Hematopoietic multipotent progenitor cell (in vitro differentiated cells): ENCODE results near the gene CHRNA4. TPM values are rescaled to one million over a fixed set of nuclear protein-coding genes. Genes with fewer than 3 reads are reported as not detected.
"Not testable (repeated sequence)": the region's sequence is repeated elsewhere in the genome, so short reads cannot be mapped to it uniquely, and the experiment has no call there.

Experiments
- DNase-seq, 3 donors: peaks; one replicate each; pipeline ENCODE4 v3.0.0-alpha.2; 2011 to 2015; ENCODE audit warnings: low read depth in 2 of 3, low spot score in 2 of 3
- total RNA-seq: library from RNA; depleted of rRNA; stranded (reverse); fragments of >200 nt; gene quantifications from one replicate; pipeline ENCODE4 v1.2.3, GENCODE V29; 2012

CHRNA4 gene
- total RNA-seq, 1 donor: not detected

DNA sequence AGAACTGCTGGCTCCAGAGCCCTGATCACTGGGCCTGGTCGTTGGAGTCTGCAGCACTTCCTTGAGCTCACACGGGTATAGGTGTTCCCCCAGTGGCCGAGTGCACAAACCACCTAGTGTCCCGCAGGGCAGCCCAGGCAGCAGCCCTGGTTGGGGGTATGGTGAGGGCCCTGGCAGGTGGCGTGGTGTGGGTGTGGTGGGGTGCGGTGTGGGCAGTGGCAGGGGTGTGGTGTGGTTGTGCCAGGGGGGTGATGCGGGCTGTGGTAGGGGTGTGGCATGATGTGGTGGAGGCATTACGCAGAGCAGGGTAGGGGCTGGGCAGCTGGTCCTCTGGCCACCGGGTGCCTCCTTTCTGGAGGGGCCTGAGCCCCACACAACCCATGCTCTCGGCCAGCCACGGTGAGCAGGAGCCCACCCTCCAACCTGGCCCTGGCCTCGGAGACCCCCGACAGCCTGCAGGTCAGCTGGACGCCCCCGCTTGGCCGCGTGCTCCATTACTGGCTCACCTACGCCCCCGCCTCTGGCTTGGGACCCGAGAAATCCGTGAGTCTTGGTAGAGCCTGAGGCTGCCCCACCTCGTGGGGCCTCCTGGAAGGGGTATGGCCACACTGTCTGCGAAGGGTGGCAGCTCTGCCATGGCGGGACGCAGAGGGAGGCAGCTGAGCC is 47.7 kb downstream of the CHRNA4 start:
- no peak for DNase-seq

DNA sequence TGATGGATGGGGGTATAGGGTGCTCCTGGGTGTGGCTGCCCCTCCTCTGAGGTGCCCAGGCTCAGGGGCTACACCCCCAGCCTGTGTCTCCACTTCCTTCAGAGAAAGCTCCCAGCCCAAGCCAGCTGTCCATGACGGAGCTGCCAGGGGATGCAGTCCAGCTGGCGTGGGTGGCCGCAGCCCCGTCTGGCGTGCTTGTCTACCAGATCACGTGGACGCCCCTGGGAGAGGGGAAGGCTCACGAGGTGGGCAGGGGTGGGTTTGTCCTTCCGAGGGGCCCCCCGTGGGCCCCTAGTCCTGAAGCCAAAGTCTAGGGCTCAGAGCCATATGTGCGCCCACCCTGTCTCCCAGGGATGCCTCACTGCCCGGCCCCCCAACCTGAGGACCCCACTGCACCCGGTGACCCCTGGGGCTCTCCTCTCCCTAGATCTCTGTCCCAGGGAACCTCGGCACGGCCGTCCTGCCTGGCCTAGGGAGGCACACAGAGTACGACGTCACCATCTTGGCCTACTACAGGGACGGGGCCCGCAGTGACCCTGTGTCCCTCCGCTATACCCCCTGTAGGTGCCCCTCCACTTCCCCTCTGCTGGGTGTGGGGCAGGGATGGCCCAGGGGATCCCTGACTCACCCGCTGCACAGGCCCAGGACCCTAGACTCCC is 48.3 kb downstream of the CHRNA4 start:
- DNase-seq: no peak

DNA sequence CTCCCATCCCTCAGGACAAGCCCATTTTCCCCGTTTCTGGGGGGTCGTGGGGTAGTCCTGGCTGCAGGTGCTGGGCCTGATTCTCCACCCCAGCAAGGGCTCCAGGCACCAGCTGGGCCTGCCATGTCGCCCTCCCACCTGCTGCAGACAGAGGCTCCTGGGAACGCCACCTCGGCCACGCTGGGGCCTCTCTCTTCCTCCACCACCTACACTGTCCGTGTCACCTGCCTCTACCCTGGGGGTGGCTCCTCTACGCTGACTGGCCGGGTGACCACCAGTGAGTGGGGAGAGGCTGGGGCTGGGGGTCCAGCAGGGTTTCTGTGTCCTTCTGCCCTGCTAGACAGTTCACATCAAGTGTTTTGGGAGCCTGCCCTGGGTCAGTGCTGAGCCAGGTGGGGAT is 48.9 kb downstream of the CHRNA4 start:
- DNase-seq: no peak

DNA sequence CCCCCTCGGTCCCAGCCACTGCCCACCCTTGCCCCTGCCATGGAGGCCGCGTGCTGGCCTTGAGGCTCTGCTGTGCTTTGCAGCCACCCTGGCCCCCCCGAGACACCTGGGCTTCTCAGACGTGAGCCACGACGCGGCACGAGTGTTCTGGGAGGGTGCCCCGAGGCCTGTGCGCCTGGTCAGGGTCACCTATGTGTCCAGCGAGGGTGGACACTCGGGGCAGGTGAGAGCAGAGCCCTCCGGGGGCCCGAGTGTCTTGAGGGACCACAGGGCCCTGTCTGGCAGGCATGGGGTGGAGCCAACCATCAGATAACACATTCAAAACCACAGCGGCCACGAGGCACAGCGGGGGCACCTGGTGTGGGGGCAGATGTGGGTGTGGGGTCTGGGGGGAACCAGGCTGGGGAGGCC is 49.3 kb downstream of the CHRNA4 start:
- no peak for DNase-seq

DNA sequence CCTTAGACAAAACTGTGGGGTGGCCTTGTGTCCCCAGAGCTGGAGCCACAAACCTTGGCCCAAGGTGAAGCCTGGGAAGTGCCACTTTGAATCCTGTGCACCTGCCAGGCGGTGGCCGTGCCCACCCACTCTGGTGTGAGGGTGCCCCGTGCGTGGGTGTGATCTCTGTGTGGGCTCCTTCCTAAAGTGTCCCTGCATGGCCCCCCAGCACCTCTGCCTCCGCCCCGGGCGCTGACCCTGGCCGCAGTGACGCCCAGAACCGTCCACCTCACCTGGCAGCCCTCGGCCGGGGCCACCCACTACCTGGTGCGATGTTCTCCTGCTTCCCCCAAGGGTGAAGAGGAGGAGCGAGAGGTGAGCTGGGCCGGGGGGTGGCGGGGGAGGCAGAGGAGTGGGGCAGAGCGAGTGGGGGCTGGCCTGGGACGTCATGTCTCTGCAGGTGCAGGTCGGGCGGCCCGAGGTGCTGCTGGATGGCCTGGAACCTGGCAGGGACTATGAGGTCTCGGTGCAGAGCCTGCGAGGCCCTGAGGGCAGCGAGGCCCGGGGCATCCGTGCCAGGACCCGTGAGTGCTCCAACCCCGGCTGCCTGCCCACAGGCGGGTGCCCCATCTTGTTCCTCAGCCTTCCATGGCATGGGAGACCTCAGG is 49.8 kb downstream of the CHRNA4 start:
- no peak for DNase-seq

DNA sequence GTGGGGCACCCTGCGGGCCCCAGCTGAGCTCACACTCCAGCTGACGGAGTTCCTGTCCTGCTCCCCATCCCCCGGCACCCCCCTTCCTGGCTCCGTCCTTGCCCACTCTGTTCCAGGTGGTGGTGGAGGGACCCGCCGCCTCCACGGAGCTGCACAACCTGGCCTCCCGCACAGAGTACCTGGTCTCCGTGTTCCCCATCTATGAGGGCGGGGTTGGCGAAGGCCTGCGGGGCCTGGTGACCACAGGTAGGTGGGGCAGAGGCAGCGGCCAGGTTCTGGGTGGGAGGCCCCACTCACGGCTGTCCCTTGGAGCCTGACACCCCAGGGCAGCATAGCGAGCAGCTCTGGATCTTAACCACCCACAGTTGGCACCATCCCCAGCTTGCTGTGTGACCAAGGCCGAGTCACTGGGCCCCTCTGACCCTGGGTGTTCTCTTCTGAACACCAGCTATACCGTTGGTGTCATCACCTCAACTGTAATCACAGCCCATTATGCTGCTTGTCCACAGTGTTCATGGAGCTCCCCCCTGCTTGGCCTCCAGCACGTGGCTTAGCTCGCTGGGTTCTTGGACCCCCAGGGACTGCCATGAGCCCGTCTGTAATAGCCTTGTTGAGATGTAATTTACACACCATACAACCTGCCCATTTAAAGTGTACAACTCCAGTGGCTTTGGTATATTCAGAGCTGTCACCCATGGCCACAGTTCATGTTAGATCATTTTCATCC is 50.7 kb downstream of the CHRNA4 start:
- DNase-seq: no peak

DNA sequence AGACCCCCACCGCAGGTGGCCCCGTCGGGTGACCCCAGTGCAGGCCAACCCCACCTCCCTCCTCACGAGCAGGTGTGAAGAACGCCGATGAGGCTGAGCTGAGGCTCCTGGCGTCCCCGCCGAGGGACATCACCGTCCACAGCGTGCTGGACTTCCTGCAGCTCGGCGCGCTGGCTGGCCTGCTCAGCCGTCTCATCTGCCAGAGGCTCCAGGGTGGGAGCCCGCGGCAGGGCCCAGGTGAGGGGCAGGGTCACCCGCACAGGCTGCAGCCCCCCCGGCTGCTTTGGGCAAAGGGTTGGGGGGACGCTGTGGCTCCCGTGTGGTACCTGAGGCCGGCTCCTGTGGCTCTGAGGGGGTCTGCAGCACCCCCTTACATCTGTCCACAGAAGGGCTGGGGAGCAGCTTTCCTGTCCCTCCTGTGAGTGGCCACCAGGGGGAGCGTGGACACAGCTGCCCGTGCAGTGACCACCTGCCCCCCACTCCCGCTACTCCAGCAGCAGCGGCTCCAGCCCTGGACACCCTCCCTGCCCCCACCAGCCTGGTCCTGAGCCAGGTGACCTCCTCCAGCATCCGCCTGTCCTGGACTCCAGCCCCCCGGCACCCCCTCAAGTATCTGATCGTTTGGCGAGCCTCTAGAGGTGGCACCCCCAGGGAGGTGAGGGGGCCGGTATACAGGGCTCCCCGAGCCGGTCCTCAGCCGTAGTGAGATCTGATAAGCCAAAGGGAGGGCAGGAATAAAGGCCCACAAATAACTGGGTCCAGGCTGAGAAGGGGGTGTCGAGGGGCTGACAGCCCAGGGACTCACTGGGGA is 51.7 kb downstream of the CHRNA4 start:
- DNase-seq: peak in 2 of 3 donors; percentile 24 to 36

DNA sequence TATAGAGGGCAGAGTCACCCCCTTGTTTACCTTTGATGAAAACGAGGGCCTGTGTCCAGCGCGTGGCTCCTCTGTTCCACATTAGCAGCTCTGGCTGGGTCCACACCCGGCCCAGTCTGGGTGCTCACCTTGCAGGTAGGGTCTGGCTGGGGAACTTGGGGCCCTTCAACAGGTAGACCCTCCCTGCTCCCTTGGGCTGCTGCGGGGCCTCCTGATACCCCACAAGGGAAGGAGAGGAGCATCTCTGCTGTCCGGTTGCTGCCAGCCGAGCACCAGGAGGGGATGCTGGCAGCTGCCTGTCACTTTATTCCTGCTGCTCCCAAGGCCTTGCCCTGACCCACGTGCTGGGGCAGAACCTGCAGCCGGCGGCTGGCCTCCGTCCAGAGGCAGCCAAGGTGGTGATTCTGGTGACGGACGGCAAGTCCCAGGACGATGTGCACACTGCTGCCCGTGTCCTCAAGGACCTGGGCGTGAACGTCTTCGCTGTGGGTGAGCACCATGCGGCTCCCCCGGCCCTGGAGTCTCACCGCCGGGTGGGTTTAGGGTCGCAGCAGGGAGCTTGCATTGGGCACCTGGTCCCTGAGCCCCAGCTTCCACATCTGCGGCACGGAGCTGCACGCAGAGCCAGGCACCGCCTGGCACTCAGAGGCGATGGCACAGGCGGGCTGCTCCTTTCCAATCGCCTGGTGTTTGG is 52.8 kb downstream of the CHRNA4 start:
- DNase-seq: no peak

DNA sequence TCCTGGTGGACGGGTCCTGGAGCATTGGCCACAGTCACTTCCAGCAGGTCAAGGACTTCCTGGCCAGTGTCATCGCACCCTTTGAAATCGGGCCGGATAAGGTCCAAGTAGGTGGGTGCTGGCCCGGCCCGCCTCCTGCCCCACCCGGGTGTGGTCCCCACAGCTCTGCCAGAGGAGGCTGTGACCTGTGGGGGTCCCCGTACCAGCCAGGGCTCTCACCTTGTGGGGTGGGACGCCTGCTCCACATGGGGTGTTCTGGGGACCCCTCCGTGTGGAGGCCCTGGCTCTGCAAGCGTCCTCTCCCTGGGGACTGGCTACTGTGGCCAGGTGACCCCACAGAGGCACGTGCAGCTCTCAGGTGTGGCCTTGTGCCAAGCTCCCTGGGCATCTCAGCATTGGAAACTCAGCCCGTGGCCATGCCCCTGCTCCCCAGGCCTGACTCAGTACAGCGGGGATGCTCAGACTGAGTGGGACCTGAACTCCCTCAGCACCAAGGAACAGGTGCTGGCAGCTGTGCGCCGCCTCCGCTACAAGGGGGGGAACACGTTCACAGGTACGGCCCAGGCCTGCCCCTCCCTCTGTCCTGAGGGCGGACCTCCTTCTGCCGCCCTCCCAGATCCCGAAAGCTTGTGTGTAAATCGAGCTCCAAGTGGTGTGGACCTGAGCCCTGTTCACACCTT is 53.5 kb downstream of the CHRNA4 start:
- DNase-seq: no peak

DNA sequence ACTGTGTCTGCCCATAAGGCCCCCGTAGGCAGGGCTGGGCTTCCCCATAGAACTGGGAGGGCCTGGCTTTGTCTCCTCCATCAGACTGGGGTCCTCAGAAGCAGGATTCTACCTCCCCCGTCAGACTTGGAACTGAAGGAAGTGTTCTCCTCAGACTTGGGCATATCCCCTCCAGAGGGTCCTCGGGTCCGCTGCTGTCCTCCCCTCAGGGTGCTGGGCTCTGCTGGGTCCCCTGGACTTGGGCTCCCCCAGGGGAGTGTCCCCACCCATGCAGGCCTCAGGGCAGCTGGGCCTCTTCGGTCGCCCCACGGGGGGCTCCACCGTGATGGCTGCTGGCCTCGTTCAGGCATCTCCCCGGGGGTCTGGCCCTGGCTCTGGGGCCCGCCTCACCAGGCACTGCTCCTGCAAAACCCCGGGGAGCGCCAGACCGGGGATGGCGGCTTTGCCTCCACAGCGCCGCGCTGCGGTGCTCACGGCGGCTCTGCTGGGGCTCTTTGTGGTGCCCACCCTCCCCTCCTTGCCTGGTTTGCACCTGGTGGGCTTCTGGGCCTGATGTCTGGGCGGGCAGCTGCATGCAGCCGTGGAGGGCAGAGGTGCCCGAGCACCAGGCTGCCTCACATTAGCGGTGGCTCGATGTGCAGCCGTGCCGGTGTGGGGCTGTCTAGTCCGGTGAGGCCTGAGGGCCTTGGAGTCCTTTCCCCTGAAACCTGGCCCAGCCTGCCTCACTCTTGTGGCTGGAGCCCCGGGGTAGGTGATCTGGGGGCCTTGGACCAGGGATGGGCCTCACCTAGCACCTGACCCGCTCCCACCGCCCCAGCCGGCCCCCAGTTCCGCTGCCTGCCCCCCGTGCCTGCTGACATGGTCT is 54.2 kb downstream of the CHRNA4 start:
- DNase-seq: no peak

DNA sequence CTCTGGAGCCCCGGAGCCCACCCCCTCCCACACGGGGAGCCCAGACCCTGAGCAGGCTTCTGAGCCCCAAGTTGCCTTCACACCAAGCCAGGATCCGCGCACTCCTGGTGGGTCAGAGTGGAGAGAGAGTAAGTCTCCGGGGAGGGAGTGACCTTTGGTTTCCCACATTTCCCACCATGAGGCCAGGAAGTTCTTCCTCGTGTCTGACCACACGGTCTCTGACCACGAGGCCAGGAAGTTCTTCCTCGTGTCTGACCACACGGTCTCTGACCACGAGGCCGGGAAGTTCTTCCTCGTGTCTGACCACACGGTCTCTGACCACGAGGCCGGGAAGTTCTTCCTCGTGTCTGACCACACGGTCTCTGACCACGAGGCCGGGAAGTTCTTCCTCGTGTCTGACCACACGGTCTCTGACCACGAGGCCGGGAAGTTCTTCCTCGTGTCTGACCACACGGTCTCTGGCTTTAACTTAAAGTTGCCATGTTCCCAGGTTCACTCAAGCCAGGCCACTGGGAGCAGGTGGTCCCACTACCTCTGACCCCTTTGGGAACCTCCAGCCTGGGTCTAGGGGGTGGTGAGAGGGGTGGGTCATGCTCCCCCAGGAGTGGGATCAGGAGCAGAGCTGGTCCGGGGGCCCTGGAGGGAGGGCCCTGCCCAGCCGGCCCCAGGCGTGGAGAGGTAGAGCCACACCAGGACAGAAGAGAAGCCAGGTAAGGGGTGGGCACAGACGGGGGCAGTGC is 55.0 kb downstream of the CHRNA4 start:
- DNase-seq: not testable (repeated sequence)

DNA sequence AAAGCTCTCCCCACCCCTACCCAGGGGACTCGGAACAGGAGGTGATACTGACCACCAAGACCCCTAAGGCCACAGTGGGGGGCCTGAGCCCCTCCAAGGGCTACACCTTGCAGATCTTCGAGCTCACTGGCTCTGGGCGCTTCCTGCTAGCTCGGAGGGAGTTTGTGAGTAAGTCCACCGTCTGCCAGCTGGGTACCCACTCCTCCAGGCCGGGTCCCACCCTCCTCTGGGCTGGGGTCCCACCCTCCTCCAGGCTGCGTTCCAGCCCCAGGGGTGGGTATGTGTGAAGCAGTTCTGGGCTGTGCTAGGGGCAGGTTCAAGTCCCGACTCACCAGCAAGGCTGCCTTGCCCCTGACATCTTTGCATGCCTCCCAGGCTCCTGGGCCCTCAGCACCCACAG is 55.8 kb downstream of the CHRNA4 start:
- no peak for DNase-seq

DNA sequence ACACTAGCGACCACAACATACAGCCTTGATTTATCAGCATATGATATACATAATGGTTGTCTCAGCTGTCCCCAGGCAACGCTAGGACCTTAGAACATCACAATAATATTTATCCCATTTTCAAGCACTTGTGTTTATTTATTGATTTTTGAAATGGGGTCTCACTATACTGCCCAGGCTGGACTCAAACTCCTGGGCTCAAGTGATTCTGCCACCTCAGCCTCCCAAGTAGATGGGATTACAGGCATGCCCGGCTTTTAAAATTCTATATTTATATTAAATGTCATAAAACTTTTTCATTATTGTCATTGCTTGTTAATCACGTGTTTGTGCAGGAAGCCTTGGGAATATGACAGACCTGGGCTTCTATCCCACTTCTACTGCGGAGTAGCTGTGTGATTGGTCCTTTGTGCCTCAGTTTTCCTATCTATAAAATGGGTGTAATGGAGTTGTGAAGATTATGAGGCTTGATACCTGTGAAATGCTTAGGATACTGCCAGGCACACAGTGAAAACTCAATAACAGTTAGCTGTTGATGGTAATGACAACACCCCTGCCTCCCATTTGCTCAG is 58.0 kb downstream of the CHRNA4 start:
- DNase-seq: no peak

DNA sequence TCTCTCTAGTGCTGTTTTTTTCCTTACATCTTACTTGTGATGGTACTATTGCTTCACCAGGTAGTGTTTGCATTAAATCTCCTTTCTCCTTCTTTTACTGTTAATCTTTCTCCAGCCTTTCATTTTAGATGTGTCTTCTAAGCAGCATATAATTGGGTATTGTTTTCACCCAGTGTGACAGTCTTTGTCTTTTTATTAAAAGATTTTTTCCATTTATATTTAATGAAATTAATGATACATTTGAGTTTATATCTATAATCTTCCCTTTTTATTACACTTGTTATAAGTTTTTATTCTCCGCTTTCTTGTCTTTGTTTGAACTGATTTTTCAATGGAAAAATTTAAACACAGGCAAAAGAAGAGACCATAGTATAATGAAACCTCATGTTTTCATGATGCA is 59.5 kb downstream of the CHRNA4 start:
- DNase-seq: no peak

DNA sequence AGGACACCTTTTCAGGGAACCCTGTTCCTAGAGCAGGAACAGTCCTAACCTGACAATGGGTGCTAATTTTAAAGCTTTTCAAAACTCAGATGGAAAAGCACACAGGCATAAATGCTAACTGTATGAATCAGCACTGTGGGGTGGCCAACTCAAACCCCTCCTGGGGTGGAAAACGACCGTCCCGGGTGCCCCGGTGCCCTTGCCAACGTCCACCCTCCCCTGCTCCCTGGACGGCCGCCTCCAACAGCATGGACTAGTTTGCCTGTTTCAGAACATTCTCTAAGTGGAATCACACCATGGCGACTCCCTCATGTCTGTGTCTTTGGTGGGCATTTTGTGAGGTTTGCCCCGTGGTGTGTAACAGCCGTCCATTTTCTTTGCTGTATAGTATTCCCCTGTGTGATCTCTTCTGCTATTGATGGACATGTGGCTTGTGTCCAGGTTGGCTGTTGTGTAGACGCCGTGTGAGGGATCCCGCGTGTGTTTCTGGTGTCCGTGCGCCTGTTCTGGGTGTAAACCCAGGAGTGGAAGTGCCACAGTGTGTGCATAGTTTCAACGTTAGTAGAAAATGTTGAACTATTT is 62.3 kb downstream of the CHRNA4 start:
- no peak for DNase-seq

DNA sequence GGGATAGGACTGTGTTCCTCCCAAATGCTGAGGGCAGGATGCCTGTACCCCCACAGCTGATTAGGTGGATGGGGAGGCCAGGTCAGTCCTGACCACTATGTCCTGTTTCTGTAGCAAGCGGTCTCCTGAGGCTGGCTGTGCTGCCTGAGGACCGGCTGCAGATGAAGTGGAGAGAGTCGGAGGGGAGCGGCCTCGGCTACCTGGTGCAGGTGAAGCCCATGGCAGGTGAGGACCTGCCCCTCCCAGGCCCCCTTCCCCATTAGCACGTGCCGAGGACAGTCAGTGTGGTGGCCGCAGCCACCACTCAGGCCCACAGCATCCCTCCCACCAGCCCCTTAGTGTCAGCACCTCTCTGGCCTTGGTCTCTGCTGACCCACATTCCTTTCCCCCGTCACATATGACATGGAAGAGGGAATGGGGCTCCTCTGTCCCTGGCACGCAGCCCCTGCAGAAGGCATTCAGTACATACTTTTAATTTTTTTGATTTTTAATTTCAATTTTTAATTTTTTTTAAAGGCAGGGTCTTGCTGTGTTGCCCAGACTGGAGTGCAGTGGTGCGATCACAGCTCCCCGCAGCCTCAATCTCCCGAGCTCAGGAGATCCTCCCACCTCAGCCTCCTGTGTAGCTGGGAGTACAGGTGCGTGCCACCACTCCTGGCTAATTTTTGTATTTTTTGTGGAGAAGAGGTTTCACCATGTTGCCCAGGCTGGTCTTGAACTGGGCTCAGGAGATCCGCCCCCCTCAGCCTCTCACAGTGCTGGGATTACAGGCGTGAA is 63.2 kb downstream of the CHRNA4 start:
- no peak for DNase-seq
